Prostate gland (tissue), 2 donors: Measurements from ENCODE around the gene GSDME.
A peak's percentile ranks its signal among the peaks of the same experiment; 100 is the strongest.

ENCODE experiments used
- CTCF ChIP-seq, 4 experiments: fragments of 200-600 bp in 2 of 4; fragments of 450-650 bp in 2 of 4; sonication (generic) in 2 of 4; IDR thresholded peaks; 1 replicate in 3 of 4; 2 replicates in 1 of 4; pipeline ENCODE4 v1.5.1; 2016 to 2019; ENCODE audit warnings: antibody characterized with exemption in 4 of 4, mild to moderate bottlenecking in 2 of 4, moderate library complexity in 2 of 4
- POLR2A ChIP-seq: fragments of 450-650 bp; IDR thresholded peaks from one replicate; pipeline ENCODE4 v1.6.1; 2016; ENCODE audit warnings: antibody characterized with exemption, mild to moderate bottlenecking
- POLR2AphosphoS5 ChIP-seq: sonication (generic); formaldehyde crosslinking; IDR thresholded peaks from one replicate; pipeline ENCODE4 v1.6.1; 2017; ENCODE audit warnings: antibody characterized with exemption

- peak; percentile 12 for TF ChIP-seq POLR2AphosphoS5
- TF ChIP-seq CTCF (IDR thresholded peaks at IDR 0.05), result no peak
- no peak for TF ChIP-seq POLR2A
These were observed 55.7 kb downstream of the GSDME start for GRCh38 chr7:24701261-24702235.
